ENCODE measurements around the gene WT1. TPM values are rescaled to one million over a fixed set of nuclear protein-coding genes. Genes with fewer than 3 reads are reported as not detected.

Gene WT1
- total and polyA plus RNA-seq, 2 of the 13 experiments (the other 11 are each of a cell fraction or from before 2014, with no cell fraction given) = 0.15 to 0.31 TPM

- H3K79me2 ChIP-seq (ENCODE audit: insufficient read depth, low read length) = no peaks in the 10 kb centered on the region
- no peak for FAIRE-seq
- H3K27ac ChIP-seq (ENCODE audit: extremely low read length, insufficient read depth, low read length) = no peak overlapping the region
- no peak overlapping the region for H2AFZ ChIP-seq (ENCODE audit: low read length)
- no peaks in the 10 kb centered on the region for H4K20me1 ChIP-seq (ENCODE audit: insufficient read depth, low read length)
- 53% methylated on average over 41 of the region's 42 CpGs for WGBS (ENCODE audit: low lambda C conversion rate)
- no peak overlapping the region for H3K9ac ChIP-seq (ENCODE audit: insufficient read depth, low read depth, low read length)
- ChIA-PET POLR2A (no interaction called here), CTCF (ENCODE audit: low intra/inter-chr PET ratio, low total read pairs) (no interaction called here)
- BruUV-seq (replicated peaks) = no TSS peak
- in situ Hi-C loops (cut with HindIII; ENCODE audit: extremely low pct_ligation_motif_present, low pct_unique_long_range_greater_than_20kb) (no loop called here), intact Hi-C loops (cut with micrococcal nuclease; ENCODE audit: unreplicated experiment) (no loop called here)
- H3K9me3 ChIP-seq (ENCODE audit: low read length) = no peaks in the 10 kb centered on the region
- H3K4me2 ChIP-seq (ENCODE audit: low read depth, low read length) = no peak overlapping the region
- 0 out of 2 replicates have a peak, but pooled peaks cover 7% of the 10 kb centered on the region for H3K4me1 ChIP-seq (ENCODE audit: insufficient read depth, low read length)
- no peak for DNase-seq (ENCODE audit: low spot score)
- H3K27me3 ChIP-seq (ENCODE audit: control insufficient read depth in 1 of 2, insufficient read depth in 2 of 2, low read length in 2 of 2) = peaks cover 11 to 83% of the 10 kb centered on the region in 2 experiments
- H3K36me3 ChIP-seq (replicated peaks in 1 of 2; ENCODE audit: control insufficient read depth in 1 of 2, insufficient read depth in 2 of 2, low read length in 2 of 2) = no peaks in the 10 kb centered on the region
- no peak overlapping the region for H3K4me3 ChIP-seq (replicated peaks in 1 of 3; ENCODE audit: insufficient read depth in 1 of 3, low read depth in 2 of 3, low read length in 3 of 3)
- ATAC-seq = no peak
- TF ChIP-seq FLYWCH1 (CRISPR knock-in tag; IDR thresholded peaks at IDR 0.05) (no peak), EED (CRISPR knock-in tag; IDR thresholded peaks at IDR 0.05) (no peak), TEAD2 (CRISPR knock-in tag; IDR thresholded peaks at IDR 0.05) (no peak), FOXA1 (IDR thresholded peaks at IDR 0.05) (no peak), FOXA1 (CRISPR knock-in tag; IDR thresholded peaks at IDR 0.05) (no peak), REL (CRISPR knock-in tag; conservative IDR thresholded peaks at IDR 0.05) (no peak), ZBTB38 (CRISPR knock-in tag; IDR thresholded peaks at IDR 0.05) (no peak), ZKSCAN8 (CRISPR knock-in tag; IDR thresholded peaks at IDR 0.05; ENCODE audit: borderline replicate concordance) (no peak), ZBTB40 (IDR thresholded peaks at IDR 0.05) (no peak), ZBTB40 (CRISPR knock-in tag; IDR thresholded peaks at IDR 0.05) (no peak), ZNF253 (CRISPR knock-in tag; IDR thresholded peaks at IDR 0.05; ENCODE audit: borderline replicate concordance) (no peak), ZNF292 (CRISPR knock-in tag; IDR thresholded peaks at IDR 0.05; ENCODE audit: borderline replicate concordance, low read depth) (no peak), ZNF234 (CRISPR knock-in tag; conservative IDR thresholded peaks at IDR 0.05) (no peak), KMT2A (CRISPR knock-in tag; IDR thresholded peaks at IDR 0.05) (no peak), ZBTB42 (CRISPR knock-in tag; IDR thresholded peaks at IDR 0.05) (no peak), MXI1 (IDR thresholded peaks at IDR 0.05; ENCODE audit: borderline replicate concordance, low read depth, low read length) (no peak), ZNF589 (CRISPR knock-in tag; conservative IDR thresholded peaks at IDR 0.05) (no peak), ZNF780A (CRISPR knock-in tag; IDR thresholded peaks at IDR 0.05) (no peak), ZNF549 (CRISPR knock-in tag; IDR thresholded peaks at IDR 0.05) (no peak)
These were observed 1.6 kb upstream of the WT1 start for GRCh38 chr11:32436751-32437494.

All from HepG2 (cell line).